ENCODE results near the gene ZDHHC18. TPM values are rescaled to one million over a fixed set of nuclear protein-coding genes. Genes with fewer than 3 reads are reported as not detected.
"Not testable (repeated sequence)": the region's sequence is repeated elsewhere in the genome, so short reads cannot be mapped to it uniquely, and the experiment has no call there.

The ZDHHC18 gene
- total RNA-seq, 6 donors from 2014 or later = 18.9 to 35.9 (median 24.9) TPM

DNA sequence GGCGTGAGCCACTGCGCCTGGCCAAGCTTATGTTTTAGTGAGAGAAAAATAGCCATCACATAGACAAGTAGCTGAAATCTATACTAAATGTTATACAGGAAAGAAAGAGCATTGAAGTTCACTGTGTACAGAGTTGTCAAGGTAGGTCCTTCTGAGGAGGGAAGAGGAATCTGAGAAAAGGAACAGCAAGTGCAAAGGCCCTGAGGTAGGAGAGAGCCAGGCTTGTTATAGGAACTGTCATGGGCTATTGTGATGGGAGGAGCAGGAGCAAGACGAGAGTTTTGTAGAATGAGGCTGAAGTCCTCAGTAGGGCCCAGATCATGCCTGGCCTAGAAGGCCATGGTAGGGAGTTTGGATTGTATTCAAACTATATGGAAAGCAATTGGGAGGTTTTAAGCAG is 4.6 kb downstream of the ZDHHC18 start:
- H3K9me3 ChIP-seq = no peaks in the 10 kb centered on the region
- peaks cover 0 to 50% (median 30%) of the 10 kb centered on the region in 4 donors for H3K36me3 ChIP-seq
- no peak overlapping the region for H3K4me3 ChIP-seq
- ATAC-seq (ENCODE audit: low FRiP score in 2 of 2) (no peak), DNase-seq (no peak)
- H3K4me1 ChIP-seq = peaks cover 24 to 46% (median 37%) of the 10 kb centered on the region in 4 donors
- no peak for TF ChIP-seq EP300 (IDR thresholded peaks at IDR 0.05)
- no peak for TF ChIP-seq POLR2AphosphoS5 (IDR thresholded peaks at IDR 0.05)
- no peak for TF ChIP-seq POLR2A (IDR thresholded peaks at IDR 0.05)
- no peak for TF ChIP-seq CTCF (IDR thresholded peaks at IDR 0.05)
- H3K27ac ChIP-seq = peak overlapping the region; percentile 45 to 82 (median 72)
- 95 to 100% methylated on average over 3 of the region's 3 CpGs for WGBS, 2 donors
- H3K27me3 ChIP-seq = no peaks in the 10 kb centered on the region

DNA sequence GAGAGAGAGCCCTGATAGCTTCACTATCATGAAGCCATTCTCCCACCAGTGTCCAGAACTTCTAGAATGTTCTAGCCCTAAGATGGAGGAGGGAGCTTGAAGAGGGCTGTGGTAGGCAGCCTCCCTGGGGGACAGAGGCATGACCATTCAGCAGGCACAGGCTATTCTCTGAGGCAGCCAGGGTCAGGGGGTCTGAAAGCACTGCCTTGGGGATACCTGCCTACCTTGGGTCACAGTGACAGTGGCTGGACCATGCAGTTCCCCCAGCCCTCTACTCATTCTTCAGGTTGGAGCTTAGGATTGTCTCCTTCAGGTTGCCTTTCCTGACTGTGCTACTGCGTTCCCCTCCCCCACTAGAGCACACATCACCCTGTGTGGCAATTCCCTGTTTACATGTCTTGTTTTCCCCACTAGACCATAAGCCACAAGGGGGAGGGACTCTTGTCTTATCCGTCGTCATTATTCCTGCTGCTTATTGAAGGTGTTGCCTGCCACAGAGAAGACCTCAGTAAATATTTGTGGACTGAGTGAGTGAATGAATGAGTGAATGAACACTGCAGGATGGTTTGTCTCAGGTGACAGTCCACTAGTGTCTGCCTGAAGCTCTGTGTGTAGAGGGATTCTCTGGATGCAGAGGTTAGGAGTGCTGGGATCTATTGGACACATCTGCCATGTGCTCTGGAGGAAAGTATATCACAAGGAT is 5.2 kb downstream of the ZDHHC18 start:
- peaks cover 0 to 56% (median 32%) of the 10 kb centered on the region in 4 donors for H3K36me3 ChIP-seq
- ATAC-seq (ENCODE audit: low FRiP score in 2 of 2) (peak in 1 of 2 donors; percentile 32), DNase-seq (peak in 1 of 2 donors; percentile 40)
- no peak for TF ChIP-seq CTCF (IDR thresholded peaks at IDR 0.05)
- no peak for TF ChIP-seq POLR2AphosphoS5 (IDR thresholded peaks at IDR 0.05)
- no peak for TF ChIP-seq EP300 (IDR thresholded peaks at IDR 0.05)
- no peak for TF ChIP-seq POLR2A (IDR thresholded peaks at IDR 0.05)
- no peak overlapping the region for H3K4me3 ChIP-seq
- H3K27ac ChIP-seq = peak overlapping the region; percentile 45 to 82 (median 72)
- H3K4me1 ChIP-seq = peaks cover 23 to 43% (median 34%) of the 10 kb centered on the region in 4 donors
- H3K9me3 ChIP-seq = no peaks in the 10 kb centered on the region
- no peaks in the 10 kb centered on the region for H3K27me3 ChIP-seq
- 56 to 64% methylated on average over 3 of the region's 3 CpGs for WGBS, 2 donors

GRCh38 chr1:26832249-26832960 is 5.9 kb downstream of the ZDHHC18 start:
- no peaks in the 10 kb centered on the region for H3K27me3 ChIP-seq
- H3K9me3 ChIP-seq = no peaks in the 10 kb centered on the region
- H3K36me3 ChIP-seq = peaks cover 0 to 62% (median 33%) of the 10 kb centered on the region in 4 donors
- peak overlapping the region; percentile 18 to 82 (median 72) for H3K27ac ChIP-seq
- TF ChIP-seq CTCF (IDR thresholded peaks at IDR 0.05) (no peak), POLR2A (IDR thresholded peaks at IDR 0.05) (no peak), POLR2AphosphoS5 (IDR thresholded peaks at IDR 0.05) (no peak), EP300 (IDR thresholded peaks at IDR 0.05) (no peak)
- DNase-seq (no peak), ATAC-seq (ENCODE audit: low FRiP score in 2 of 2) (no peak)
- 92 to 95% methylated on average over 15 to 16 of the region's 16 CpGs for WGBS, 2 donors
- H3K4me3 ChIP-seq = no peak overlapping the region
- H3K4me1 ChIP-seq = peaks cover 21 to 39% (median 31%) of the 10 kb centered on the region in 4 donors

DNA sequence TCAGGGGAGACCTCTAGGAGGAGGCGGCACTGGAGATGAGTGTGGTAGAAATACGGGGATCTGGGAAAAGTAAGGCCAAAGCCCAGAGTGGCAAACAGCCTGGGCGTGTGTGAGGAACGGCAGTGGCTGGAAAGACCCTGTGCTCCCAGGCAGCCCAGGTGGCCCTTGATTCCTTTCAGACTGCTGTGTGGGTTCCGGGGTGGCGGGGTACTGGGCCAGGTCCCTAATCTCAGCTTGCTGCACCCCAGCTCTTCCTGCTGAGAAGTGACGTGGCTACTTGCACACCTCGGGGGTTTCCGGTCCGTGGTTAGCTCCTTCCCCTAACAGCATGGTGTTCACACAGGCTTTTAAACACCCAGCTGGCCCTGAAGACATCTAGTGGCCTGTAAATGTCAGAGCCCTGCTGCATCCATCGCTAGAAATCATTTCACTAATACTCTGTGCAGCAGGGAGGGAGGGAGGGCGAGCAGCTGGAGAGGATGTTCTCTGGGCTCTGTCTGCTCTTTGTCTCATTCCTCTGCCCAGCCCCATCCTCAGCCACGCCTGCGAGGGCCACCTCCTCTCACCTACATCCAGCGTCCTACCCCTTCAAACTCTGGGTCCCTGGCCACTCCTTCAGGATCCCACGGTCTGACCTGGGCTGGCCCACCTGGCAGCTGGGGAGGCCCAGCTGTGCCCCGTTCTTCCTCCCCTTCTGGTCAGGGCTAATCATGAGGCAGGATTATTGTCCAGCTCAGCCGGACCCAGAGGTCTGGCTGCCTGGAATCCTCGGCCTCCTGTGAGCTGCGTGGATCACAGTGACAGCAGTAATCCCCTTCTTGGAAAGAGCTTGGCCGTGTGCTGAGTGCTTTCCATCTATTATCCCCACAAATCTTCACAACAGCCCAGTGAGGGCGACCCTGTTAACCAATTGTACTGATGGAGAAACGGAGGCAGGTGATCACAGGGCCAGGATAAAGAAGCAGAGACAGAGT is 7.2 kb downstream of the ZDHHC18 start:
- Histone ChIP-seq H3K4me1 (peaks cover 9 to 25% (median 18%) of the 10 kb centered on the region in 4 donors), H3K27me3 (no peaks in the 10 kb centered on the region), H3K36me3 (peaks cover 0 to 73% (median 42%) of the 10 kb centered on the region in 4 donors), H3K27ac (peak overlapping the region; percentile 54 to 82 (median 72)), H3K4me3 (no peak overlapping the region), H3K9me3 (no peaks in the 10 kb centered on the region)
- DNase-seq = peak in 1 of 2 donors; percentile 83
- WGBS, 2 donors = 75 to 80% methylated on average over 15 to 23 of the region's 23 CpGs
- ATAC-seq (ENCODE audit: low FRiP score in 2 of 2) = peak; percentile 41 to 71
- TF ChIP-seq CTCF (IDR thresholded peaks at IDR 0.05) (peak in 2 of 6 experiments; percentile 8 to 12), EP300 (IDR thresholded peaks at IDR 0.05) (no peak), POLR2AphosphoS5 (IDR thresholded peaks at IDR 0.05) (peak; percentile 36 to 42), POLR2A (IDR thresholded peaks at IDR 0.05) (peak in 1 of 4 donors; percentile 33)

DNA sequence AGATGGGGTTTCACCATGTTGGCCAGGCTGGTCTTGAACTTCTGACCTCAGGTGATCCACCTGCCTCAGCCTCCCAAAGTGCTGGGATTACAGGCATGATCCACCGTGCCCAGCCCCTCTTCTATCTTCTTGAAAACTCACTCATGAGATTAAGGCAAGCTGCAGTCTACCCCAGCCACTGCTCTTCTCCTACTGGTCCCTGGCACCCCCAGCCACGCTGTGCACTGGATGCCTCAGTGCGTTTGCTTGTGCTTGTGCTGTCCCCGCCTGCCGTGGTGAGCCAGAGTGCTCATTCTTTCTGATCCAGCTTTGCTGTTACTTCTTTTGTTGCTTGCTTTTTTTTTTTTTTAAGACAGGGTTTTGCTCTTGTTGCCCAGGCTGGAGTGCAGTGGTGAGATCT is 11.2 kb downstream of the ZDHHC18 start:
- not testable (repeated sequence) for H3K27me3 ChIP-seq; H3K27ac ChIP-seq; DNase-seq; H3K4me3 ChIP-seq; H3K9me3 ChIP-seq; H3K4me1 ChIP-seq; ATAC-seq (ENCODE audit: low FRiP score in 2 of 2)
- peaks cover 0 to 90% (median 60%) of the 10 kb centered on the region in 4 donors for H3K36me3 ChIP-seq
- WGBS, 2 donors = 91 to 94% methylated on average over 5 of the region's 5 CpGs
